Inferior parietal cortex (tissue), 1 donor: ENCODE results near the gene RND1.

Experiments
- DNase-seq: peaks from one replicate; pipeline ENCODE4 v3.0.0-alpha.2; 2016; ENCODE audit errors: extremely low spot score

RND1 gene

DNA sequence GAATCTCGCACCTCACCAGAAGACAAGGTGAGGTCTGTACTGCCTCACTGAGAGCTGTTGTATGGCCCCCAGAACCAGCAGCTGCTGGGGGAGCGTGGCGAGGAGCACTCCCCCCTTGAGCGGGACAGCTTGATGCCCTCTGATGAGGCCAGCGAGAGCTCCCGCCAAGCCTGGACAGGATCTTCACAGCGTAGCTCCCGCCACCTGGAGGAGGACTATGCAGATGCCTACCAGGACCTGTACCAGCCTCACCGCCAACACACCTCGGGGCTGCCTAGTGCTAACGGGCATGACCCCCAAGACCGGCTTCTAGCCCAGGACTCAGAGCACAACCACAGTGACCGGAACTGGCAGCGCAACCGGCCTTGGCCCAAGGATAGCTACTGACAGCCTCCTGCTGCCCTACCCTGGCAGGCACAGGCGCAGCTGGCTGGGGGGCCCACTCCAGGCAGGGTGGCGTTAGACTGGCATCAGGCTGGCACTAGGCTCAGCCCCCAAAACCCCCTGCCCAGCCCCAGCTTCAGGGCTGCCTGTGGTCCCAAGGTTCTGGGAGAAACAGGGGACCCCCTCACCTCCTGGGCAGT, 38.1 kb downstream of the RND1 start:
- DNase-seq, result no peak

DNA sequence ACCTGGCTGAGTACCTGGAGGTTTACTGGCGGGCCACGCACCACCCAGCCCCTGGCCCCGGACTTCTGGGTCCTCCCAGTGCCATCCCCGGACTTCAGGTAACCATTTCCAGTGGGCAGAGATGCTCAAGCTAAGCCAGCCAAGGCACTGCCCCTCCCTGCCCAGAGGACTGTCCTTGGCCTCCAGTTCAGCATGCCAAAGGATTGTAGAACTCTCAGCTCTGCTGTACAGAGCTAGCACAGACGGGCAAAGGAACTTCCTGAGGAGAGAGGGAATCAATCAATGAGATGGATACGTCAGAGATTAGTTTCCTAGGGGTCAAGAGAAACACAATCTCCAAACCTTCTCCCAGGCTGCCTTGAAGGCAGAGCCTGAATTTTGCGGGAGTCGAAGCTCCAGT, 38.6 kb downstream of the RND1 start:
- no peak for DNase-seq

DNA sequence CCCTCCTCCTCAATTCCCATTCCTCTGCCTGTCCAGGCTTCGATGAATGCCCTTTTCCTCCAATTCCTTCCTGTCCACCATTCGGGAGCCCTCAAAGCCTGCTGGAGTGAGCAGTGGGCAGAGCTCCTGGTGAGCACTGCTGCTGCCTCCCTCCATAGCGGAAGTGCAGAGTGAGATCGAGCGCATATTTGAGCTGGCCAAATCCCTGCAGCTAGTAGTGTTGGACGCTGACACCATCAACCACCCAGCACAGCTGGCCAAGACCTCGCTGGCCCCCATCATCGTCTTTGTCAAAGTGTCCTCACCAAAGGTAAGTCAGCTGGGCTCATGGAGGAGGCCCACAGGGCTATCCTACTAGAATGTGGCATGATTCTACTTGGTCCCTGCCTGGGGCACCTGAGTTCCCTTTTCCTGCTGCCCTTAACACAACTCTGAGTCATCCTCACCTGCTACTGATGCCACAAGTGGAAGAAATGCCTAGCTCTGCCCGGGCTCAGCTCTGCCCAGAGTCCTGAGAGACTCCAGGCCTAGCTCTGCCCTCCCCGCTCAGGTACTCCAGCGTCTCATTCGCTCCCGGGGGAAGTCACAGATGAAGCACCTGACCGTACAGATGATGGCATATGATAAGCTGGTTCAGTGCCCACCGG, 39.3 kb downstream of the RND1 start:
- no peak for DNase-seq

DNA sequence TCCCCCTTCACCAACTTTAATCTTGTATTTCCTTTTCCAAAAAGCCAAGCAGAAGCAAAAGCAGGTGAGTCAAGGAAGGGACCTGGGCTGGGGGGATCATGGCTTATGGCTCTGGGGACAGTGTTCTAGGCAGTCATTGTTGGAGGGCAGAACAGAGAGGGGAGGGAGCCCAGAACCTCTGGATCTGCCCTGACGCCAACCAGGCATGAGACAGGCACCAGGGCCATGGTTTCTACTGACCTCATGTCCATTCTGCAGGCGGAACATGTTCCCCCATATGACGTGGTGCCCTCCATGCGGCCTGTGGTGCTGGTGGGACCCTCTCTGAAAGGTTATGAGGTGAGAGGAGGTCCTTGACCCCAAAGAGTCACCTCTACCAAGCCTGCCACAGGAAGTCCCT, 40.8 kb downstream of the RND1 start:
- no peak for DNase-seq

DNA sequence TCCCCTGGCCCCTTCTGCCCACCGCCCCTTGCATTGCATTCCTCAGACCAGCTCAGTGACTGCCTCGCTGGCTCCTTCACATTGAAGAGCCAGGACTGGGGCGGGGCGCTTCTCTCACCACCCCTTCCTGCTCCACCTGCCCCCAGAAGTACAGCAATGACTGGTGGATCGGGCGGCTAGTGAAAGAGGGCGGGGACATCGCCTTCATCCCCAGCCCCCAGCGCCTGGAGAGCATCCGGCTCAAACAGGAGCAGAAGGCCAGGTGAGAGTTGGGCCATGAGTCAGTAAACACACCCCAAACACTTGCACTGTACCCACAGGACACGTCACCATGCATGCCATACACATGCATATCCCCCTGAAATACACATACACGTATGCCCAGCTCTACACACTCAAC, 41.6 kb downstream of the RND1 start:
- DNase-seq, result no peak

DNA sequence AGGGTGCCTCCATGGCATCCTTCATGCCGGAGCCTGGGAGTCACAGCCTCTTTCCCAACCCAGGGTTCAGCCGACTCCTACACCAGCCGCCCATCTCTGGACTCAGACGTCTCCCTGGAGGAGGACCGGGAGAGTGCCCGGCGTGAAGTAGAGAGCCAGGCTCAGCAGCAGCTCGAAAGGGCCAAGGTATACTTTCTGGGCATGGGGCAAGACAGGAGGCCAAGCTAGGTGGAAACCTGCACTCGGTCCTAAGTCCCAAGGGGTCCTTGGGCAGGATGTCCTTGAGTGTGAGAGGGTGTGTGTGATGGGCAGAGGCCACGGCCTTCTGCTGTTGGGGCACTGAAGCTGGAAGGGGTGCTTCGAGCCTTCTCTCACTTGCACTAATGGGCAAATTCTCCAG, 42.4 kb downstream of the RND1 start:
- no peak for DNase-seq

DNA sequence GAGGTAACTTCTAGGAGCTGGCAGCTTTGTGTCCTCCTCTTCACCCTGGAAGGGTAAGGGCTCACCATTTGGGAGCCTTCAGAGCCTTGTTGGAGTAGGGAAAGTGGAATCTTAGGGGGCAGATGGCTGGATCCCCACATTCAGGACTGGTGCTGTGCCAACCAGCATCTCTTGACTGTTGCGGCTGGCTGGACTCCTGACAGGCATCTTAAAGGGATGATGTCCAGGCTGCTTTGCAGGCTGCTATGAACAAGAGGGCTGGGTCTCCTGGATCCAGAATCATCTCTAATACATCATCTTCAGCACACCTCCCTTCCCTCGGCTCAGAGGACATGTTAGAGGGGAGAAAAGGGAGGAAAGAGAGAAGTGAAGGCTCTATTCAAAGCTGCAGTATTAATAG, 43.0 kb downstream of the RND1 start:
- no peak for DNase-seq

DNA sequence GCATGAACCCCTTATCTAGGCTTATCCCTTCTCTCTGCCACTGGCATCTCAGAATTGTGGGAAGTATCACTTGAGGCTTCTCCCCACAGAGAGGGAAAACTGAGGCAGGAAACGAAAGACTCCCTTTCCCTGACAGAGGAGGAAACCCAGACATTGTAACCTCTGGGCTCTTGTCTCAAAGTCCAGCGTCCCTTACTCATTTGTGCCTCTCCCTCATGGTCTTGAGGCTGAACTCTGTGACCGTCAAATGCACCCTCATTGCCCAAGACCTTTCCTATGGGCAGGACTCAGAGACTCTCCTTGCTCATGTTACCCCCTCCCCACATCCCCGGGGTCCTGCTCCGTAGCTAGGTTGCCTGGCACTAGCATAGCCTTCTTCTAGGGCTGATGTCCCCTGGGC, 43.5 kb downstream of the RND1 start:
- DNase-seq, result no peak

DNA sequence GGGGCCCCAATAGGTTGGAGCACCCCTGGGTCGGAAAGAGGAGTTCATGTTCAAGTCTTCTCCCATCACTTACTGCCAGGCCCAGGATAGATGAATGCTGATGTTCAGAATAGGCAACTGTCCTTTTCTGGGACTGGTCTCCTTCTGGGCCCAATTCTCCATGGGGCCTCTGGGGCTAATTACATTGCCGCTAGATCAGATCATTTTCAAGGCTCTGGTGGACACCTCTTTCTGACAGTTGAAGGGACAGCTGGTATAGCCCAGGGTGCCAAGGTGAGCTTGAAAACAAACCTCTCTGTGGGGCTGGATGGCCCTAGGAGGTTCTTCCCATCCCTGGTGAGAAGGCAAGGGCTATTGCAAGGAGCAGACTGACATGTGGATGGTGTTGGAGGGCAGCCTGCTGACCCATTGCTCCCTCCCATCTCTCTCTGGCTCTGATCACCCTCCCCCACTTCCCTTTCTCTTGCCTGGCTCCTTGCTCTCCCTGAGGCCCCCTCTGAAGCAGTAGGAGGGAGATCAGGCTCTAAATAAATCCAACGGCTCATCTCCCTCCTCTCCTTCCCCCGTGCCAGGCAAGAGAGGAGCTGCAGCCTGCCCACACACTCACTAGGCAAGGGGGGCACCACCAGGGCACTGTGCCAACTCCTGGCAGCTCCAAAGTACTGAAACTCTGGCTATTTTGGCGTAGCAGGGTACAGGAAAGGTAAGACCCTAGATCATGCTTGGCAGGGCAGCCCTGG, 45.5 kb downstream of the RND1 start:
- DNase-seq, result no peak

DNA sequence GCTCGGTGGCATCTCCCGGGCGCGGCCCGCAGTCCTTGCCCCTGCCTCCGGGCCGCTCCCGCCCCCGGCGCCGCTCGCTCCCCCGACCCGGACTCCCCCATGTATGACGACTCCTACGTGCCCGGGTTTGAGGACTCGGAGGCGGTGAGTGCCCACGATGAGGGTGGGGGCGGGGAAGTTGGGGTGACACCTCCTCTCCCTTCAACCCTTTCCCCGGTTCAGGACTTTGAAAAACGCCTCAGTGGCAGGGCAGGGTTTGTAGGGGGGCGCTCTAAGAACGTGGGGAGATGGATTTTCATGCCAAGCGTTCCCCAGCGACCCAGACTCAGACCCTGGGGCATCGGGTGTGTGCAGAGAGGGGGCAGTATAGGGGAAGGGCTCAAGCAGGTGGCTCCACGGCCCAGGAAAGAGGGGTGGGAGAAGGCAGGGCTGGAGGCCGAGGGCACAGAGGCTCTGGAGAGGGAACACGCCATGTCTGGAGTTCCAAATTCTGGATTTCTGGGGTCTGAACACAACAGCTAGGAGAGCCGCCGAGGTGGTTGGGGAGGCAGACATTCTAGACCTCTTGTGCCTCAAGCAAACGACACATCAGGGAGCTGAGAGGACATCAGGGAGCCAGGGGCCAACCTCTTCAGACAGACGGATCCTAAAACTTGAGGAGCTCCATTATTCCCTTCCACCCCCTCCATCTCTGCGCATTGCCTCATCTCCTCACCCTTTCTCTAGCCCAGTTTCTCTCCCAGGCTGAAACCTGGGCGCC, 46.7 kb downstream of the RND1 start:
- no peak for DNase-seq

DNA sequence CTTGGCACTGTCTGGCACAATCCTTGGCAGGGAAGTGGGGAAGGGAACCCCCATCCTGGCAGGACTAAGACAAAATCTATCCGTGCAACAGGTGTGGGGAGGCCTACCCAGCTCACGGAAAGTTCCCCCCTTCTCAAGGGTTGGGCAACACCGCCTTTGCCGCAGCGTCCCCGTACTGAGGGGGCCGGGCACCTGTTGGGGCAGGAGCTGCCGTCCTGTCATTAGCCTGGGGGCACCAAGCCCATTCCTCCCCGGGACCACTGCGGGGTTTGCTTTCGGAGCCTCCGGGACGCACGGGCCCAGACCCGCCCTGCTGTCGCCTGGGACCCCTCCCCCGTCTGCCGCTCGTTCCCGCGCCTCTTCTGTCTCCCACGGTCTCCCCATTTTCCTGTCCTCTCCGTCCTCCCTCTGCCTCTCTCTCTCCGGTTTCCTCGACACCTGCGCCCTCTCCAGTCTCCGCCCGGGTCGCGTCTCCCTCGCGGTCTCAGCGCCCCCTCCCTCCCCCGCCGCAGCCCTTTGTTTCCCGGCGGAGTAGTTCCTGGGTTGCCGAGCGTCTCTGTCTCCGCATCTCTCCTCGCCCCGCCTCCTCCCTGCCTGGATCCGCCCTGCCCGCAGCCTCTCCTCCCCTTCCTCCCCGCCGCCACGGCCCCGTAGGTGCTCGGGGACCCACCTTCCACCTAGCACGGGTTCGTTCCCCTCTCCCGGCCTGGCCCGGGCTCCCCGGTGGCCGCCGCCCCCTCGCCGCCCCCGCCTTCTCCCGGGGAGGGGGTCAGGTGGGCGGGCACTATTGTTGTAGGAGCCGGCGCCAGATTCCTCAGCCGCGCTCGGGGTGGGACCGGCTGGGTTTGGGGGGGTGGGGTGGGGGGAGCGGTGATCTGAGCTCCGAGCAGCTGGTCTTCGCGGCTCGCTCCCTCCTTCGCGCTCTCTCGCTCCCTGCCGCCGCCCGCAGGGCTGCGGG, 47.5 kb downstream of the RND1 start, which contains the start of gene CACNB3:
CACNB3 (plus strand) TSS at position 624 of the 958 bp plus-strand sequence. CDS start 434 bp downstream, outside the sequence.
- peak; percentile 33 for DNase-seq

DNA sequence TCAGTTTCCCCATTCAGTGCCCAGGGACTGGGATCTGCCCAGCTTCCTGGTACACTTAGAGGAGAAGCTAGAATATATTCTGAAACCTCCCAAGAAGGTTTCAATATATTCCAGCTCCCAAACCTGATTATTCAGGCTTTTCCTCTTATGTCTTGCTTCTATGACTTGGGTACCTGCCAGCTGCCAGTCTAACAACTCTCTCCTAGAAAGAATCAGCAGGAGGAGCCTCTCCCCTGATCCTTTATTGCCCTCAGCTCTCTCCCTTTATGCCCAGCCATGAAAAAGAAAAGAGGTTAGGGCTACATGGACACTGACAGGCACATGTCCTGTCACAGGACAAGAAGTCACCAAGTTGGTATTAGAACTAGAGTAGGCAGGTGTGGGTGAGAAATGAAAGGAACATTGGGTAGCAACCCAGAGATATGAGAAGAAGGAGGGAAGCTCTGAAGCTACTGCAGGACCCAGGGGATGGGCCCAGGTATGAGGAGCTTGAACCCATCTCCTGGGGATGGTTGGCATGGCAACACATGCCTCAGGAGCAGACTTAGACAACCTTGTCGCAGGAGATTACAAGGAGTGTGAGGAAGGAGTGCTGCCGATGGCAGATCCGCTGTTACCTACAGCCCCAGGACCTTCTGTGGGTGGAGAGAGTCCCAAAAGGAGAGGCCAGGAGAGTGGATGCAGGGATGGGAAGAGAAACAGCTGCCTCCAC, 49.4 kb downstream of the RND1 start:
- no peak for DNase-seq

DNA sequence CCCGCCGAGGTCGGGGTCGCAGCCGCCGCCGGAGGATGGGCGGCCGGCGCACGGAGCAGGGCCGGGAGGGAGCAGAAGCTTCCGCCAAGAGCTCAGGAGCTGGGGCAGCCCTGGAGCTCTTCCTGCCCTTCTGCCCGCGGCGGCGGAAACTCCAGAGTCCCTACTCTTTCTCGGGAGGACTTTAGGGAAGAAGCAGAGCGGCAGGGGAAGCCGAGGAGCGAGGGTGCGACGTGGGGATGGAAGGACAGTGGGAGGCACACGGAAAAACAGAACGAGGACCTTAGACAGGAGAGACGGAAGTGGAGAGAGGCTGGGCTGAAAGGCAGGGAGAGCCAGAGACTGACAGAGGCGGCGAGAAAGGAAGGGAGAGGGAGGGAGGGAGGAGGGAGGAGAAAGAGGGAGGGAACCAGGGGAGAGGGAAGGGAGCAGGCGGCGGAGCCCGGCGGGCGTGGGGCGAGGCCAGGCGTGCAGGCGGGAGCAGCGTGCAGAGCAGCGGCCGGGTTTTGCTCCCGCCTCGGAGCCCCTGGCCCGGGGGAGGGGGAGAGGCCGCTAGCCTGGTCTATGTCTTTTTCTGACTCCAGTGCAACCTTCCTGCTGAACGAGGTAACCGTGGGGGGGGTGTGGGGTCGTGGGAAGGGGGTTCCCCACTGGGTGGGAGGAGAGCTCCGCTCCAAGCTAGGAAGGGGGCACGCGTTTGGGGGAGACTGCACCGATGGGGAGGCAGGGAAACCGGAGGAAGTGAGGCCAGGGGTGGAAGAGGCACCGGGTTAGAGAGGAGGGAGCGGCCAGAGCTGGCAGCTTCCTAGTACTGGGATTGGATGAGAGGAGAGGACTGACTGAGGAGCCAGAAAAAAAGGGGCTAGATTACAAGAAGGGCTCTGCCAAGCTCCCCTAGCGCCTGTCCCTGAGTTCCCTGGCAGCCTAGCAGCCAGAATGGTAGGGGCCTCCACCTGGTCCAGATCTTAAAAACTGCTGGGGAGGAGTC, 50.3 kb downstream of the RND1 start:
- DNase-seq, result peak; percentile 45

DNA sequence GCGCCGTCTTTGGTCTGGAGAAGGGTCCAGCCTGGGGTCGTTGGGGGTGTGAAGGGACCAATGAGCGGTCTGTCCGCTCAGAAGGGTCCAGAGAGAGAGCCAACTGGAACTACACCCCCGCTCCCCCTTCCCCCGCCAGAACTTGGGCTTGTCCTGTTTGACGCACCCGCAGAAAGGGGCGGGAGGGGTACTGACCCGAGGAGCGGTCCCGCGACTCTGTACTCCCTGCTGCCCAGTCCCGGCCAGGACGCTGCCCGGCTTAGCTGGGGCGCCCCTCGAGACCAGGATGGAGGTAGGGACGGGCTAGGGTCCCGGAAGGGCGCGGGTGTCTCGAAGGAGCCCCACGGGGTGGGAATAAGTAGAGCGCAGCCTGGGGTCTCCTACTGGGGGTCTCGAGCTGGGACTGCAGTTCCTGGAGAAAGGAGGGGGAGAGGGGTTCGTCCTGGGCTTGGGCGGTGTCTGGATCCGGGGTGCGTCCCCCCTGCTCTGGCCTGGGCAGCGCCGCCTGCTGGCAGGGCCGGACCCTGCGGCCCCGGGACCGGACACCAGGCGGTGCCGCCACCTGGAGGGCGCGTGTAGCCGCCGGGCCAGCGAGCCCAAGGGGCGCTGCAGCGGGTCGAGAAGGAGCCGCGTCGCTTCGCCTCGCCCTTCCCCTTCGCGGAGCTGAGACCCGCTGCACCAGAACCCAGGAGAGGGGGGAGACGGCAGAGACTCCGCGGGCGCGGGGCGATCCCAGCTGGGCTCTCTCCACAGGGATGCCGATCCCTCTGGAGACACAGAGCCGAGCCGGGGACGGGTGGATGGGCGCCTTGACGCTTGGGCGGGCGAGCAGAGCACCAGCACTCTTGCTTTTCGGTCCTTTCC, 51.2 kb downstream of the RND1 start:
- DNase-seq, result peak; percentile 59

DNA sequence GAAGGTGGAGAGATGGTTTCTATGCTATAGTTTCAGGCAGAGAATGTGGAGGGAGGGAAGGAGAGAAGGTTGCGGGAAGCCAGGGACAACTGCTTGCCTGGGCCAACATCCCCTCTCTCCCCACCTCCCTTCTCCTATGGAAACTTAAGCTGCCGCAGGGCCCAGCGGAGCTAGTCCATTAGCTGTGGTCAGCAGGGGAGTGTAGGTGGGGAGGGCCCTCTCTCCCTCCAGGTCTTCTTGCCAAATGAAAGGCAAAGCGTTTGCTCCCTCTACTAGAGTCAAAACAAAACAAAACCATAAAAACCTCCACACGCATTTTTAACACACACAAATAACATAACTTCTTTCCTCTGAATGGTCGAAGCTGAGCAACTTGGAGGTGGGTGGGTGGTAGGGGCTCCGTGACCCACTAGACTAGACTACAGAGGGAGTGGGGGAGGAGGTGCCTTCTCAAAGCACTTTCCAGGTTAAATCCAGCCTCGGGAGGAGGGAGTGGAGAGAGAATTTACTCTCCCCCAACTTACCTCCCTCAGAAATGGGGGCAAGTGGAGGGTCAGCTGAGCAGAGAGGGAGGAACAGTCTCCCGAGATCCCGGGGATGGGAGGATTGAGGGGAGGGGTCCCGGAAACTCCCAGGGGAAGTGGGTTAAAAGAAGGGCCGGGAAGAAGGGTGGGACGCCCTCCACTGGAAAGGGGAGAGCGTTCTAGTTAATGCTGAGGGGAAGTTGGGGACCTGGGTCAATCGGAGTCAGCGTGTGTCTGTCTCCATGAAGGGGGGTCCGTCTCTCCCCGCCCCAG, 52.0 kb downstream of the RND1 start:
- no peak for DNase-seq

DNA sequence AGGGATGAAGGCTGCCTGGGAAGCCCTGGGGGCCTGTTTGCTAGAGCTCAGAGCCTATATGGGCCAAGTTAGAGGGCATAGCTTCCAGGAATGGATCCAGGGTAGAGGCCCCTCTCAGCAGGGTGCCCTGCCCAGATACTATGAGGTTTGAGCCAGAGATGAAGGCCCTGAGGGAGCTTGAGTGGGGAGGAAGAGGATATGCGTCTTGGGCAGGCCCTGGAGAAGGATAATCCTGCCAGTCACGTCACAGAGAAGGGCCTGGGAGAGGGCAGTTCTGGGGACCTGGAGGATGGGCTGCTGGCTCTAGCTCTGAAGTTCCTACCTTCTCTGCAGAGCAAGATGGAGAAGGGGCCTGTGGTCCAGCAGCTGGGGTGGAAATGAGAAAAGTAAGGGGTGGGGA, 53.3 kb downstream of the RND1 start:
- DNase-seq, result no peak

DNA sequence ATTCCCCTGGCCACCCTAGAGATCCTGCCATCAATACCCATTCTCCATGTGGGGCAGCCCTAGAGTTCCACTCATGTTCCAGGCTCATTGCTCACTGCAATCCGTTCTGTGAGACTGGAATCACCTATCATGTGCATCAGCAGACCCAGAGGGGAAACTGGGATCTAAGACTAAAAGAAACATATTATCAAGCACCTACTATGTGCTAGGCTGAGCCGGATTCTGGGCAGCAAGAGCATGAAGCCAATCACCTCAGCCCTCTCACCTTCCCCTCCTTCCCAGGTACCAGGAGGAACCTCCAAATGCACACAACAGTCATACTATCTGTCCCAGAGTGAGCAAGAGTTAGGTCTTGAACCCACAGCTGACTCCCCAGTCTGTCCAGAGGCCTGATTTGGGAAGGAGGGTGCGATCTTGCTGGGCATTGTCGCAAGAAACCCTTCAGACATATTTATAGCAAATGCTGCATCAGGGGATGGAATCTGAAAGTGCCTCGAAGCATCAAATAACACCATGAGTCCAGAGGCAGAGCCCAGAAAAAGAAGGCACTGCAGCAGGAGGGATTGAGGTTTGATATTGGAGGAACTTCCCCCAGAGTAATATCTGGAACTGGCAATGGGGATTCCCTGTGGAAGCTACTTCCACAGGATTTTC, 54.1 kb downstream of the RND1 start:
- no peak for DNase-seq
